ENCODE measurements around the gene OR2B6.

GRCh38 chr6:28002161-28002560, 45.1 kb downstream of the OR2B6 start:
- no peak for TF ChIP-seq EZH2 (IDR thresholded peaks at IDR 0.05; ENCODE audit: insufficient read depth, low read length)
- TF ChIP-seq CTCF (IDR thresholded peaks at IDR 0.05; ENCODE audit: insufficient read depth, low read depth, low read length), result no peak
